H1 (cell line): ENCODE measurements around the gene GPHB5. TPM values are rescaled to one million over a fixed set of nuclear protein-coding genes. Genes with fewer than 3 reads are reported as not detected.

Experiments used
- polyA plus RNA-seq, 7 experiments: library from polyadenylated mRNA; depleted of rRNA in 3 of 7; stranded (reverse) in 5 of 7; unstranded in 2 of 7; fragments of >200 nt in 5 of 7; fragments of 200-250 nt in 2 of 7; gene quantifications; 1 replicate in 5 of 7; 2 replicates in 1 of 7; 4 replicates in 1 of 7; pipeline versions ENCODE4 v1.2.1 to v1.2.3, GENCODE V29; 2011 to 2013; ENCODE audit warnings: missing spikeins in 2 of 7, mixed read lengths in 2 of 7
- total RNA-seq: library from RNA; stranded (reverse); fragmentation: NEBNext Ultra II Directional; extraction: Animal tissue kit (Norgen Biotek cat#: 25700); gene quantifications from 2 replicates; pipeline ENCODE4 v1.2.1, GENCODE V29; 2021
- TF ChIP-seq, protein P1 (sequence below): IDR thresholded peaks from 2 replicates; pipeline ENCODE4 v1.6.1; 2011; ENCODE audit warnings: low read depth, mild to moderate bottlenecking, low read length; ENCODE audit not compliant: insufficient read depth

The GPHB5 gene
- total and polyA plus RNA-seq, 2 of the 8 experiments (the other 6 are each of a cell fraction or from before 2014, with no cell fraction given): not detected

DNA sequence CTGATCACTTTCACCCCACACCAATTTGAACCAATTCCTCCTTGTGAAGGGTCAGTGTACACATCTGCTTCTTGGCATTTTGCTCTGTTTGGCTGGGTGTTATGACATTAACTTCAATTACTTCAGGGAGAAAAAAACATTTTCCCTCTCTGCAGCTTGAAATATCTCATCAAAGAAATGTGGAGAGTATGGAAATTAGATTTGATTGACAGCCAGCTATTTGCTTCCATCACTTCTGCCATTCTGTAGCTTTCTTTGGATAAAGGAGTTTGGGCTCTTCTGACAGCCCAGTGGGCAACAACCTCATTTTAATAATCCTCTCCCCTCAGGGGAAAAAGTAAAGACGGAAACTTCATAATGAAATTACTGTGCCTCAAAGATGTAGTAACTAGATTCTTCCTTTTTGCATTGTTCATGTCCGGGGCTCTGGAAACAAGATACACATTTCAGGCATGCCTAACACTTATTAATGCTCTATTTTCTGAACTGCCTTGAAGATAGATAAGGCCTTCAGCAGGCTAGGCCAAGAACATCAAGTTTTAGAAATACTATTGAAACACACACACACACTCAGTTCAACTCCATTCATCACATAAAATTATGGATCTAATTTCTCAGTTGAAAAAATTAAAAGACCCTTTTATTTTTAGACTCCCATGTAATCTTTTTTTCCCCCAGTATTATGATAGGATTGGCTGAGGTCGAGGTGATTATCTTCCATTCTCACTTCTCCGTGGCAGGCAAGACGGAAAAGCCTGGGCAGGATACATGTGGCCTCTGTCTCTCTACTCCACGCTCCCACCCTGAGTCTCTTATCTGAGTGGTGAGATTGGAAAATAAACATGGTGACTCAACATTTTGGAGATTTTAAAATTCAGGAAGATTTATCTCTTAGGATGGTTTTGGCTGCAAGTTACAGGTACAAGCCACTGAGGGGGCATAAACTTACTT, 10.3 kb upstream of the GPHB5 start (continued):
- TF ChIP-seq, protein P1, sequence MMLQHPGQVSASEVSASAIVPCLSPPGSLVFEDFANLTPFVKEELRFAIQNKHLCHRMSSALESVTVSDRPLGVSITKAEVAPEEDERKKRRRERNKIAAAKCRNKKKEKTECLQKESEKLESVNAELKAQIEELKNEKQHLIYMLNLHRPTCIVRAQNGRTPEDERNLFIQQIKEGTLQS: no peak
